Right lobe of liver (tissue), 4 donors: Measurements from ENCODE around the gene MARF1.

ENCODE experiments used
- POLR2A ChIP-seq: fragments of 450-650 bp; IDR thresholded peaks from one replicate; pipeline ENCODE4 v1.6.1; 2017; ENCODE audit warnings: antibody characterized with exemption, mild to moderate bottlenecking
- TF ChIP-seq, protein P1 (sequence below), 4 donors: fragments of 200-600 bp in 3 of 4; fragments of 450-650 bp in 1 of 4; IDR thresholded peaks; one replicate each; pipeline versions ENCODE4 v1.5.1 to v1.8.0; 2016 to 2022; ENCODE audit warnings: antibody characterized with exemption in 4 of 4, mild to moderate bottlenecking in 2 of 4
- donor health status: DM: no; HTN: no; CAD: no.
- donor health status: DM: no; HTN: no; CAD: no.
- donor health status: DM: no; HTN: yes; CAD: no.

DNA sequence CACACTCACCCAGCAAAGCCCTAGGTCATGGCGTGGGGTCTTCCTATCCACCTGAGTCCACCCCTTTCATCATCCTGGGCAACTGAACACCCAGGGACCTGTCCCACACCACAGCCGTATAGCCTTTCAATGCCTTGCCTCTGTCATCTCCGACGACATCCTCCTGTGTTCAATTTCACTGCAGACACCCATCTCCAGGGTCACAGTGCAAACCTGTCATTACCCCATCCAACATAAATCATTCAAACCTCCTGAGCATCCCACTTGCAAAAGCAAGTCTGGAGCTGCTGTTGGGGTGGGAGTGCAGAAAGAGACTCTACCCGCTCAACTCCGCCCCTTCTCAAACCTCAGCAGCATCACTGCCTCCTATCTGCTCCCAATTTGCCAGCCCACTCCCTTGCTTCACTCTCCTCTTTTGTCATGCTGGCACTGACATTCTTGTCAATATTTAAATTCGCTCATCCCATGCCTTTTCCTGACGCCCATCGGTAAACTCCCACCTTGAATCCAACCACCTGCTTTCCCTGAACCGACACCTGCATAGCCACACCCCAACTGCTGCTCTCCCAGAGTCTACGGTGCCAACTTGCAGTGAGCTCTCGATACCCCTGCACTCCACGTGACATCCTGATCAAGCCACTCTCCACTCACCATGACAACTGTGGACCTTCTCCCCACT is 37.0 kb downstream of the MARF1 start:
- TF ChIP-seq, protein P1, sequence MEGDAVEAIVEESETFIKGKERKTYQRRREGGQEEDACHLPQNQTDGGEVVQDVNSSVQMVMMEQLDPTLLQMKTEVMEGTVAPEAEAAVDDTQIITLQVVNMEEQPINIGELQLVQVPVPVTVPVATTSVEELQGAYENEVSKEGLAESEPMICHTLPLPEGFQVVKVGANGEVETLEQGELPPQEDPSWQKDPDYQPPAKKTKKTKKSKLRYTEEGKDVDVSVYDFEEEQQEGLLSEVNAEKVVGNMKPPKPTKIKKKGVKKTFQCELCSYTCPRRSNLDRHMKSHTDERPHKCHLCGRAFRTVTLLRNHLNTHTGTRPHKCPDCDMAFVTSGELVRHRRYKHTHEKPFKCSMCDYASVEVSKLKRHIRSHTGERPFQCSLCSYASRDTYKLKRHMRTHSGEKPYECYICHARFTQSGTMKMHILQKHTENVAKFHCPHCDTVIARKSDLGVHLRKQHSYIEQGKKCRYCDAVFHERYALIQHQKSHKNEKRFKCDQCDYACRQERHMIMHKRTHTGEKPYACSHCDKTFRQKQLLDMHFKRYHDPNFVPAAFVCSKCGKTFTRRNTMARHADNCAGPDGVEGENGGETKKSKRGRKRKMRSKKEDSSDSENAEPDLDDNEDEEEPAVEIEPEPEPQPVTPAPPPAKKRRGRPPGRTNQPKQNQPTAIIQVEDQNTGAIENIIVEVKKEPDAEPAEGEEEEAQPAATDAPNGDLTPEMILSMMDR (IDR thresholded peaks at IDR 0.05) = no peak
- TF ChIP-seq POLR2A = no peak
